GM21825 (cell line): ENCODE data around the gene RPL36AL.

Experiments used
- ATAC-seq: cut with Tn5 transposase; IDR thresholded peaks from one replicate; pipeline ENCODE4 v1.9.1; 2021; ENCODE audit warnings: mild to moderate bottlenecking, moderate library complexity; ENCODE audit not compliant: unreplicated experiment

RPL36AL gene

DNA sequence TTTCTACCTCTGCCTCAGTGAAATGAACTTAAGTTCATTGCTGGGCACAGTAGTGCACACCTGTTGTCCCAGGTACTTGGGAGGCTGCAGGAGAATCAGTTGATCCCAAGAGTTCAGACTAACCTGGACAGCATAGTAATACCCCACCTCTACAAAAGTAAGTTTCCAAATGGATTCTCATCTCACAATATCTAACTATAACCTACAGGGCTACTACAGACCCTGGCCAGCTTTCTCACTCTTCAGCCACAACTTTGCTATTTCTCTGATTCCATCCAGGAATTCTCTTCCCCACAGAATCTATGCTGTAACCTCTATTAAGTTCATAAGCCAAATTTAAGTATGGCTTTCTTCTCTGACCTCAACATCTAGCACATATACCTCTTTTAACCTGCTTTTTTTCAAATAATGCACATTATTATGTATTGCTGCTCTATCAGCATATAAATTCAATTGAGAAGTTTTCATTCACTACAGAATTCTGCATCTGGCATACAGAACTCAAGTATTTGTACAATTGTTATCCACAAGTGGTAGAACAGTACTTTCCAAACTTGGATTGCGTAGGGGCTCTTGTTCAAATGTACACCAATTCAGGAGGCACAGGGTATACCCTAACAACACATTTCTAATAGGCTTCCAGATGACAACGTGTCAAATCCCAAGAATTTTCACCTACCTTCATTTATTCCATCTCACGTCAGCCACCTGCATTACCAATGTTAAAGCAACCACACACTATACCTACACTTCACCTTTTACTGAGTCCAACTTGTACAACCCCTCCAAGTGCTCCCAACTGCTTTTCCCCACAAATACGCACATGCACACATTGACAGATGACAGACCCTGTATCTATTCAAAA, 38.1 kb downstream of the RPL36AL start:
- no peak for ATAC-seq

- ATAC-seq = no peak
These were observed 39.0 kb downstream of the RPL36AL start for GRCh38 chr14:49581209-49582112.

- no peak for ATAC-seq
These were observed 40.6 kb downstream of the RPL36AL start for GRCh38 chr14:49579841-49580240.

DNA sequence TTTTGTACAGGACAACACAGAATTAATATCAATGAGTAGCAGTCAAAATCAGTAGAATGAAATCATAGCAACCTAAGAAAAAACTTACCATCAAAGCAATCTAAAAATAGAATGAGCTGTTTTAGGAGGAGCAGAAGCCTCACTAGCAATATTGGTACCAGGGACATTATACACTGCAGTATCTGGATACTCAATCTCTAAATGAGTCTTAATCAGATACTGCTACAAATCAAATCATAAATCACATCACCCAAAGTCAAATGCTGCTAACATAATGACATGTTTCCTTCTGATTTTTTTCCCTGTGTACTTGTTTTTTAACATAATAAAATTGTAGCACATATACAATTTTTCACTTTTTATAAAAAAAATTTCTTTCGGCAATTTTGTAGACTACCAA, 42.3 kb downstream of the RPL36AL start:
- no peak for ATAC-seq

- ATAC-seq = no peak
These were observed 46.4 kb downstream of the RPL36AL start for GRCh38 chr14:49574038-49574437.

GRCh38 chr14:49569281-49569680, 51.1 kb downstream of the RPL36AL start:
- no peak for ATAC-seq
